Neuronal stem cell (in vitro differentiated cells): ENCODE results near the gene ZNF561.
"Not testable (repeated sequence)": the region's sequence is repeated elsewhere in the genome, so short reads cannot be mapped to it uniquely, and the experiment has no call there.

Experiments used
- DNase-seq: peaks from one replicate; pipeline ENCODE4 v3.0.0-alpha.2; 2013; ENCODE audit warnings: low spot score
- H2AFZ ChIP-seq: one replicate; pipeline ENCODE4 v1.6.1; 2013; ENCODE audit warnings: mild to moderate bottlenecking, low read length, inconsistent platforms
- H2AK5ac ChIP-seq: 2 replicates; pipeline ENCODE4 v1.6.1; 2013; ENCODE audit warnings: low read depth, mild to moderate bottlenecking, inconsistent platforms, low read length, moderate library complexity, mixed read lengths
- H2BK120ac ChIP-seq: 2 replicates; pipeline ENCODE4 v1.6.1; 2013; ENCODE audit warnings: low read depth, mild to moderate bottlenecking, inconsistent platforms, low read length, moderate library complexity, mixed read lengths
- H2BK12ac ChIP-seq: one replicate; pipeline ENCODE4 v1.6.1; 2013; ENCODE audit warnings: low read length, inconsistent platforms
- H2BK15ac ChIP-seq: 2 replicates; pipeline ENCODE4 v1.6.1; 2013; ENCODE audit warnings: mild to moderate bottlenecking, low read length, inconsistent platforms, mixed read lengths
- H2BK5ac ChIP-seq: one replicate; pipeline ENCODE4 v1.6.1; 2013; ENCODE audit warnings: inconsistent platforms, mild to moderate bottlenecking, low read length, moderate library complexity
- H3K14ac ChIP-seq: one replicate; pipeline ENCODE4 v1.6.1; 2013; ENCODE audit warnings: low read length, inconsistent platforms
- H3K18ac ChIP-seq: 2 replicates; pipeline ENCODE4 v1.6.1; 2013; ENCODE audit warnings: low read length, inconsistent platforms
- H3K23ac ChIP-seq: 2 replicates; pipeline ENCODE4 v1.6.1; 2013; ENCODE audit warnings: low read depth, mild to moderate bottlenecking, mixed read lengths, low read length, inconsistent platforms; ENCODE audit not compliant: poor library complexity
- H3K27ac ChIP-seq: replicated peaks from 3 replicates; pipeline ENCODE4 v1.5.1; 2013; ENCODE audit warnings: low read length, inconsistent platforms
- H3K27me3 ChIP-seq, 3 experiments: 2 replicates each; pipeline ENCODE4 v1.6.1; 2013; ENCODE audit warnings: low read length in 3 of 3, mild to moderate bottlenecking in 2 of 3, inconsistent platforms in 1 of 3, low read depth in 1 of 3, mixed read lengths in 1 of 3, moderate library complexity in 1 of 3; ENCODE audit not compliant: control insufficient read depth in 3 of 3, insufficient read depth in 3 of 3
- H3K36me3 ChIP-seq, 2 donors: replicated peaks in 1 of 2; 2 replicates each; pipeline ENCODE4 v1.6.1; 2013; ENCODE audit warnings: low read length in 2 of 2; ENCODE audit not compliant: control insufficient read depth in 2 of 2, insufficient read depth in 2 of 2
- H3K4ac ChIP-seq: 2 replicates; pipeline ENCODE4 v1.6.1; 2013; ENCODE audit warnings: inconsistent platforms, mild to moderate bottlenecking, low read length, moderate library complexity
- H3K4me1 ChIP-seq, 2 donors: 1 replicate in 1 of 2; 2 replicates in 1 of 2; pipeline ENCODE4 v1.6.1; 2013; ENCODE audit warnings: low read length in 2 of 2, low read depth in 1 of 2; ENCODE audit not compliant: control insufficient read depth in 2 of 2, insufficient read depth in 1 of 2
- H3K4me2 ChIP-seq: one replicate; pipeline ENCODE4 v1.6.1; 2013; ENCODE audit warnings: mild to moderate bottlenecking, low read length, inconsistent platforms; ENCODE audit not compliant: insufficient read depth, poor library complexity, severe bottlenecking
- H3K4me3 ChIP-seq, 2 donors: 2 replicates each; pipeline ENCODE4 v1.5.1; 2013; ENCODE audit warnings: low read length in 2 of 2, mild to moderate bottlenecking in 2 of 2, inconsistent platforms in 1 of 2, moderate library complexity in 1 of 2
- H3K79me1 ChIP-seq: one replicate; pipeline ENCODE4 v1.6.1; 2013; ENCODE audit warnings: low read depth, mild to moderate bottlenecking, inconsistent platforms, low read length, moderate library complexity
- H3K9ac ChIP-seq: one replicate; pipeline ENCODE4 v1.6.1; 2013; ENCODE audit warnings: mild to moderate bottlenecking, low read depth, low read length, inconsistent platforms; ENCODE audit not compliant: poor library complexity
- H3K9me3 ChIP-seq, 2 donors: replicated peaks in 1 of 2; 2 replicates each; pipeline versions ENCODE3 to v1.6.1; 2013; ENCODE audit warnings: low read length in 2 of 2, mild to moderate bottlenecking in 2 of 2, inconsistent platforms in 1 of 2, low read depth in 1 of 2, mixed read lengths in 1 of 2, moderate library complexity in 1 of 2; ENCODE audit not compliant: control insufficient read depth in 2 of 2, insufficient read depth in 1 of 2
- H4K8ac ChIP-seq: one replicate; pipeline ENCODE4 v1.6.1; 2013; ENCODE audit warnings: low read depth, mild to moderate bottlenecking, inconsistent platforms, low read length, moderate library complexity
- H4K91ac ChIP-seq: one replicate; pipeline ENCODE4 v1.6.1; 2013; ENCODE audit warnings: low read length, low read depth, mild to moderate bottlenecking, inconsistent platforms; ENCODE audit not compliant: poor library complexity
- WGBS, 2 donors: extraction: QIAGEN DNeasy Blood & Tissue Kit; methylation state at CpG; one replicate each; pipeline ENCODE4 v1.1.7; 2013; ENCODE audit warnings: missing lambda C conversion rate in 2 of 2, mixed read lengths in 1 of 2; ENCODE audit not compliant: insufficient read length in 2 of 2, insufficient replicate concordance in 1 of 2; ENCODE audit errors: extremely low coverage in 2 of 2; 5-methylcytosine and 5-hydroxymethylcytosine counted together

ZNF561 gene

GRCh38 chr19:9653066-9653555 lies 32.1 kb upstream of the ZNF561 start:
- not testable (repeated sequence) for H3K27me3 ChIP-seq, H4K8ac ChIP-seq, H3K14ac ChIP-seq, H3K18ac ChIP-seq, H2AFZ ChIP-seq, H2BK15ac ChIP-seq, H3K4me3 ChIP-seq, H3K27ac ChIP-seq, H4K91ac ChIP-seq, H3K79me1 ChIP-seq, DNase-seq, H3K4me2 ChIP-seq, H3K4me1 ChIP-seq, H2BK5ac ChIP-seq, H3K9ac ChIP-seq, H2AK5ac ChIP-seq, H2BK120ac ChIP-seq, H3K4ac ChIP-seq, H2BK12ac ChIP-seq, H3K23ac ChIP-seq
- no CpG with 5 or more reads among the region's 5 CpGs for WGBS, 2 donors
- Histone ChIP-seq H3K36me3 (peaks cover 42 to 98% of the 10 kb centered on the region in 2 donors), H3K9me3 (peaks cover 21 to 69% of the 10 kb centered on the region in 2 donors)

GRCh38 chr19:9651464-9651863 lies 30.4 kb upstream of the ZNF561 start:
- not testable (repeated sequence) for H2BK120ac ChIP-seq, H4K91ac ChIP-seq, H3K27me3 ChIP-seq, H2AK5ac ChIP-seq, DNase-seq, H3K4me2 ChIP-seq, H2BK12ac ChIP-seq, H3K79me1 ChIP-seq, H3K9ac ChIP-seq, H3K14ac ChIP-seq, H4K8ac ChIP-seq, H3K4me3 ChIP-seq, H2BK5ac ChIP-seq, H2AFZ ChIP-seq, H3K18ac ChIP-seq, H3K4me1 ChIP-seq, H3K23ac ChIP-seq, H3K27ac ChIP-seq, H2BK15ac ChIP-seq, H3K4ac ChIP-seq
- Histone ChIP-seq H3K36me3 (peaks cover 40 to 99% of the 10 kb centered on the region in 2 donors), H3K9me3 (peaks cover 21 to 64% of the 10 kb centered on the region in 2 donors)
- no CpG with 5 or more reads among the region's 3 CpGs for WGBS, 2 donors

GRCh38 chr19:9650345-9650744 lies 29.3 kb upstream of the ZNF561 start:
- no CpG with 5 or more reads among the region's 5 CpGs for WGBS, 2 donors
- no peak overlapping the region for H3K14ac ChIP-seq
- peaks cover 35 to 97% of the 10 kb centered on the region in 2 donors for H3K36me3 ChIP-seq
- no peak overlapping the region for H3K4me3 ChIP-seq
- H2BK5ac ChIP-seq = no peak overlapping the region
- H3K79me1 ChIP-seq = peaks cover 1% of the 10 kb centered on the region
- H2BK12ac ChIP-seq = no peak overlapping the region
- no peak overlapping the region for H4K91ac ChIP-seq
- H2AFZ ChIP-seq = no peak overlapping the region
- H3K27ac ChIP-seq = no peak overlapping the region
- H4K8ac ChIP-seq = no peak overlapping the region
- no peak overlapping the region for H3K18ac ChIP-seq
- no peak overlapping the region for H2BK15ac ChIP-seq
- no peak for DNase-seq
- no peak overlapping the region for H3K4ac ChIP-seq
- peaks cover 21 to 56% of the 10 kb centered on the region in 2 donors for H3K9me3 ChIP-seq
- H2AK5ac ChIP-seq = no peak overlapping the region
- no peaks in the 10 kb centered on the region for H3K27me3 ChIP-seq
- H3K23ac ChIP-seq = no peak overlapping the region
- no peak overlapping the region for H2BK120ac ChIP-seq
- no peaks in the 10 kb centered on the region for H3K4me1 ChIP-seq
- no peak overlapping the region for H3K4me2 ChIP-seq
- H3K9ac ChIP-seq = no peak overlapping the region

GRCh38 chr19:9645472-9645871 lies 24.4 kb upstream of the ZNF561 start:
- no CpG with 5 or more reads among the region's 1 CpG for WGBS, 2 donors
- H3K18ac ChIP-seq = no peak overlapping the region
- peaks cover 14 to 83% of the 10 kb centered on the region in 2 donors for H3K36me3 ChIP-seq
- no peak overlapping the region for H3K4me2 ChIP-seq
- no peak overlapping the region for H3K4me3 ChIP-seq
- peaks cover 7 to 23% of the 10 kb centered on the region in 2 donors for H3K9me3 ChIP-seq
- no peaks in the 10 kb centered on the region for H3K27me3 ChIP-seq
- H3K4me1 ChIP-seq = peaks cover 3 to 6% of the 10 kb centered on the region in 2 donors
- no peak for DNase-seq
- H4K8ac ChIP-seq = no peak overlapping the region
- no peak overlapping the region for H2AK5ac ChIP-seq
- H4K91ac ChIP-seq = no peak overlapping the region
- no peak overlapping the region for H3K4ac ChIP-seq
- H2BK12ac ChIP-seq = no peak overlapping the region
- no peak overlapping the region for H3K27ac ChIP-seq
- no peak overlapping the region for H3K9ac ChIP-seq
- no peak overlapping the region for H2BK15ac ChIP-seq
- H2BK5ac ChIP-seq = no peak overlapping the region
- no peak overlapping the region for H3K23ac ChIP-seq
- H2BK120ac ChIP-seq = no peak overlapping the region
- no peak overlapping the region for H2AFZ ChIP-seq
- H3K14ac ChIP-seq = no peak overlapping the region
- H3K79me1 ChIP-seq = no peaks in the 10 kb centered on the region
